HEK293 (cell line): Measurements from ENCODE around the gene BTBD16.

Experiments used
- ZNF138 ChIP-seq: fragments of 450-650 bp; formaldehyde crosslinking; IDR thresholded peaks from 2 replicates; pipeline ENCODE4 v1.5.1; 2016; ENCODE audit warnings: missing biosample characterization, missing genetic modification characterization, borderline replicate concordance
- ZNF292 ChIP-seq: fragments of 450-650 bp; formaldehyde crosslinking; IDR thresholded peaks from 2 replicates; pipeline ENCODE4 v1.5.1; 2016; ENCODE audit warnings: low read depth, missing biosample characterization, missing genetic modification characterization, borderline replicate concordance
- ZNF311 ChIP-seq: fragments of 450-650 bp; formaldehyde crosslinking; IDR thresholded peaks from 2 replicates; pipeline ENCODE4 v1.5.1; 2017; ENCODE audit warnings: missing biosample characterization, missing genetic modification characterization, borderline replicate concordance
- ZNF621 ChIP-seq: fragments of 450-650 bp; formaldehyde crosslinking; IDR thresholded peaks from 2 replicates; pipeline ENCODE4 v1.5.1; 2017; ENCODE audit warnings: missing biosample characterization, missing genetic modification characterization
- ZNF777 ChIP-seq: fragments of 450-650 bp; formaldehyde crosslinking; IDR thresholded peaks from 2 replicates; pipeline ENCODE4 v1.5.1; 2017; ENCODE audit warnings: missing biosample characterization, missing genetic modification characterization, borderline replicate concordance
- TF ChIP-seq, protein P1 (sequence below): fragments of 450-650 bp; formaldehyde crosslinking; IDR thresholded peaks from 2 replicates; pipeline ENCODE4 v1.5.1; 2016; ENCODE audit warnings: missing biosample characterization, missing genetic modification characterization

DNA sequence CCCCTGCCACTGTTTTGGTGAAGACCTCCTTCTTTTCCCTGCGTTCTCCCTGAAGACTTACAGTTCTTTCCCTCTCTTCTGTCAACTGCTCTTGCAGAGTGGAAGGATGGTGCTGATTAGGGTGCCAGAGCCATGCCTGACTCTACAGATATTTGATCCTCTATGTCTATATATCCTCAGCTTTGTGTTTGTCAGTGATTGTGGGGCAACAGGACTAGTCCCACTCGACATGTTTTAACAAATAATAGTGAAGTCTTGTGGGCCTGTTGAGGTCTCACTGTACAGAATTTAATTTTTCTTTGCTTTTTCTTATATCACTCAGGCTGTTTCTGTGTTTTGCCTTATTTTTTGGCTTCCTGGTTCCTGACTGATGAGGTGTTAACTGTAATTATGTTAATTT, 108.4 kb downstream of the BTBD16 start:
- TF ChIP-seq ZNF292 (tag by site-specific recombination) (no peak), ZNF621 (tag by site-specific recombination) (no peak), ZNF777 (tag by site-specific recombination) (no peak), ZNF311 (no peak), ZNF138 (no peak)
- TF ChIP-seq, protein P1, sequence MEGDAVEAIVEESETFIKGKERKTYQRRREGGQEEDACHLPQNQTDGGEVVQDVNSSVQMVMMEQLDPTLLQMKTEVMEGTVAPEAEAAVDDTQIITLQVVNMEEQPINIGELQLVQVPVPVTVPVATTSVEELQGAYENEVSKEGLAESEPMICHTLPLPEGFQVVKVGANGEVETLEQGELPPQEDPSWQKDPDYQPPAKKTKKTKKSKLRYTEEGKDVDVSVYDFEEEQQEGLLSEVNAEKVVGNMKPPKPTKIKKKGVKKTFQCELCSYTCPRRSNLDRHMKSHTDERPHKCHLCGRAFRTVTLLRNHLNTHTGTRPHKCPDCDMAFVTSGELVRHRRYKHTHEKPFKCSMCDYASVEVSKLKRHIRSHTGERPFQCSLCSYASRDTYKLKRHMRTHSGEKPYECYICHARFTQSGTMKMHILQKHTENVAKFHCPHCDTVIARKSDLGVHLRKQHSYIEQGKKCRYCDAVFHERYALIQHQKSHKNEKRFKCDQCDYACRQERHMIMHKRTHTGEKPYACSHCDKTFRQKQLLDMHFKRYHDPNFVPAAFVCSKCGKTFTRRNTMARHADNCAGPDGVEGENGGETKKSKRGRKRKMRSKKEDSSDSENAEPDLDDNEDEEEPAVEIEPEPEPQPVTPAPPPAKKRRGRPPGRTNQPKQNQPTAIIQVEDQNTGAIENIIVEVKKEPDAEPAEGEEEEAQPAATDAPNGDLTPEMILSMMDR (tag by site-specific recombination), result no peak
